Activated CD8-positive, alpha-beta memory T cell treated with anti-CD3 and anti-CD28 coated beads, Interleukin-2, amount 50 U/mL, for 48 hours (primary cell): Measurements from ENCODE around the gene UBE2J1.

Experiments used
- DNase-seq: peaks from one replicate; pipeline ENCODE4 v3.0.0-alpha.2; 2020

UBE2J1 gene

GRCh38 chr6:89361171-89361570 lies 8.6 kb upstream of the UBE2J1 start:
- DNase-seq, result no peak

GRCh38 chr6:89360415-89360999 lies 8.0 kb upstream of the UBE2J1 start:
- no peak for DNase-seq

DNA sequence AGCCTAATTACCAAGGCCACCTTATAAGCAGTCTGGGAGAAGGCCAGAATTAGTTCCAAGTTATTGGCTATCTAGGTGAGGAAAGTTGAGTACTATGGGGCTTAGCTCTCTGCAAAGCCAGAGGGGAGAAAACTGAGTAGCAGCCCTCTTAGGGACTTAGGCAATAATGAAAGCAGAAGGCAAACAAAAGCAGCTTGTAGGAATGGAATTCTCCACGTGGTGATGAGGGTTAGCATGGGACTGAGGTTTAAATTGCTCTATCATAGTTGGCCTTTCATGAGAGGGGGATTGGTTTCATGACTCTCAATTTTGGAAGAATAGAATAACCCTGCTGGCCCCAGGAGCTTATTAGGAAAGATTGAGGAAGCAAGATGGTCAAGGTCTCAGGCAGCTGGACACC lies 7.0 kb upstream of the UBE2J1 start:
- DNase-seq, result no peak

DNA sequence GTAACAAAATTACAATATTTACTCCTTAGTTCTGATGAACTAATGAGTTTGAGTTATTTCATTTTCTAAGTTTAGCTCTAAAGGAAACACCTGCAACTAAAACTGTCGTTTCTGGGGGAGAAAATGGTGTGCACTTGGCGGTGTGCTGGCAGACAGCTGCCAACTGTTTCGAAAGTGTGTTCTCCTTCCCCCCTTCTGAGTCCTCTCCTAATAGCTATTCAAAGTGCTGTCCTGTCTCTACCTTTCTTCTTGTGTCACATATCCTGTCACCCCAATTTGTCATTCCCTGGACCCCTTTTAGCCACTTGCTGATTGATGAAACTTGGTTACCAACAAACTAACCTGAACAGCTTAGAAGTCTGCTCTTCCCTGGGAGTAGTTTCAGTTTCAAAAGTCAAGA lies 4.9 kb upstream of the UBE2J1 start:
- DNase-seq, result no peak

DNA sequence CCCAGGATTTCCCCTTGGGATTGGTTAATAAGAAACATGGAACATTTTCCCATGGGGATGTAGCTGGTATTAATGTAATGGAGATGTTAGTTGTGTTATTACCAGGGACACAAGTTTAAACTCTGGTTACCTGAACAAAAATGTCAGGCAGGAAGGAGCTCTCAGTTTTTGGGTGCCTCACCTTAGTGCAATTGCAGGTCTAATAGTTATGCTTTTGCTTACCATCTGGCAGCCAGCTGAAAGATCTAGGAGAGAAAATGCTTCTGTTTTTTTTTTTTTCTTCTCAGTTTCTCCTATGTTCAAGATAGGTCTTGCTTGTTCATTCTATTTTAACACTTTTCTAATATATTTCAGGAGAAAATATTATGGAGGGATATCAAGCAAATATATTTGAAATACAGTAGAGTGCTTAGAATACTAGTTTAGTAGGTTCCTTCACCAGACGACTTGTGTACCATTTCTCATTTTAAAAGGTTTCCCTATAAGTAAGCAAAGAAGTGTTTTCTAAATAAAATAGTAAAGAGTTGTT lies 4.2 kb upstream of the UBE2J1 start:
- no peak for DNase-seq

- DNase-seq, result no peak
Observed at GRCh38 chr6:89355511-89356194, 3.1 kb upstream of the UBE2J1 start.

- DNase-seq, result no peak
Observed at GRCh38 chr6:89353702-89354392, 1.3 kb upstream of the UBE2J1 start.

- DNase-seq, result no peak
Observed at GRCh38 chr6:89353118-89353556, 615 bp upstream of the UBE2J1 start.

DNA sequence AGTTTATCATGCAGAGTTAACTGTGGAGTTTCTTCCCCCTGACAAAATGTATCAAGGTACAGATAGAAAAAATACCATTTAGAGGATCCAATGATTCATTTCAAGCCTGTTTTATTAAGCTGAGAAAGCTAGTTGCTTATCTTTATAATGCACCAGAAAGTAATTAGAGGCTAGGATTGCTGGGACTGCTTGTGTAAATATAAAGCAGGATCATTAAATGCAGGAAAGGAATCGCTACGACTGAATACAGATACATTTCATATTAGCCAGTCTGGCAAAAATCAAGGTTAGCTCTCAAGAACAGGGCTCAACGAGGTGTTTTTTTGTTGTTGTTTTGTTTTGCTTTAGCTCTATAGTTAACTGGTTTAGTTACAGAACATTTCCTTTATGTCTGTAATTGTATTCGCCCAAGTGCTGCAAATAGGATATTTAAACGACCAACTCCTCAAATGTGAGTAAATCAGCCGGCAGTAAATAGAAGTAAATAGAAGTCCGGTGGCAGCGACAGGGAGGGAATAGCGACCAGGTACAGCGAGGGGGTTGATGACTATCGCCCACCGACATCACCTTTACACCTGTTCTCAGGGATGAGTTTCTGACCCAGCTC lies 748 bp downstream of the UBE2J1 start:
- no peak for DNase-seq

DNA sequence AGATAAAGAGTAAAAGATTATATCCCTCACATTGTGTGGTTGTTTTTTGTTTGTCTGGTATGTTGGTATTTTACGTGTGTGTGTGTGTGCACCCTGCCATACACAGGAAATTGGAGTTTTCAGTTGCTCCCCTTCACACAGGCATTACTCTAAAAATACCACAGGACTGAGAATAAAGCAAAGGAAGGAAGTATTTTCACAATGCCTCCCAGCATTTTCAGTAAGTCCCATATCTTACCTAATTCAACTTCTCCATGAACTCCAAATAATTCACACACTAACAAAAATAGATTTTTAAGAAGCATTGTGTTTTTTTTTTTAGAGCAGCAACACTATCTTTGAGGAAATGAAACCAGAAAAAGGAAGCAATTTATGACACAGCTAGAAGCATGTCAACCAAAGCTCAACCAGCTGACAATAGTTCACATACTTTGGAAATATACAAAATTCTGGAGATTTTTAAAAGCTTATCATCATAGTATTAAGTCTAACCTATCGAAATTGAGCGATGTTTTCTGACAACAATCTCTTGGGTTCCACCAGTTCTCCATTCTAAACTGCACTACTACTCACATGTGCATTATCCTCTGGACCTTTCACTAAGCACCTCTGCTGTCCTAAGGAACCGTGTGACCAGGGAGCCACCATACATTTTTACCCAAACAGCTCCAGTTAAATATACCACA lies 2.1 kb downstream of the UBE2J1 start:
- DNase-seq, result no peak

DNA sequence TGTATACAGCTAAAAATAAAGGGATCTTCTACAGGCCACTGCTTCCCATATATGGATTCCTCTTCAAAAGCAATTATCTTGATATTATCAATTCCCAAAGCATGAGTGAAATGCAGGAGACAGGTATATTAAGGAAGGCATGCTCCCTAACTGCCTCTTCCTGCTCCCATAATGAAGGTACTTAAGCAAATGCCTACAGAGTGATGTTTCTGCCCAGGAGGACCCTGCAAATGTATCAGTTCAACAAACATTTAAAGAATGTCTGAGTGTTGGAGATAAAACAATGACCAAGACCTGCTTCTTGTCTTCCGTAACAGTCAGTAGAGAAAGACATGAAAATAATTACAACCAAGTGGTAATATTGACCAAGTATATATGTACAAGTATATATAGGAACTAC lies 4.2 kb downstream of the UBE2J1 start:
- DNase-seq, result no peak

- no peak for DNase-seq
Observed at GRCh38 chr6:89347825-89348224, 4.7 kb downstream of the UBE2J1 start.

- DNase-seq, result no peak
Observed at GRCh38 chr6:89346433-89346832, 6.1 kb downstream of the UBE2J1 start.

- DNase-seq, result no peak
Observed at GRCh38 chr6:89339565-89339964, 13.0 kb downstream of the UBE2J1 start.

DNA sequence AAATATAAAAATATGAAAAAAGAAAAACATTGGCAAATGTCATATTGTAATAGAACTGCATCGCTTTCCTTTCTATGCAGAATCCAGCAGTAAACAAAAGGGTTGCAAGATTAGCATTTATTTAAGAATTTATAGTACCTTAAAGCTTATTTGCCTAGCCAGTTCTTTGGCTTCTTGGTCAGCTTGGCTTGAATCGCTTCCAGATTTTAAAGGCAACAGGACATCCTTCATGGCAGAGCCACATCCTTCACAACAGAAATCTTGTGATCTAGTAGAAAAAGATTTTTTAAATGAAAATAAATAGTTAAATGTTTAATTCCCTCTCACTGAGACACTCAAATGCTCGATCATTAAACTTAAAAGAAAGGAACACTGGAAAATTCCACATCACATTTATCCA lies 17.4 kb downstream of the UBE2J1 start:
- DNase-seq, result no peak

- DNase-seq, result no peak
Observed at GRCh38 chr6:89330910-89331309, 21.6 kb downstream of the UBE2J1 start.

DNA sequence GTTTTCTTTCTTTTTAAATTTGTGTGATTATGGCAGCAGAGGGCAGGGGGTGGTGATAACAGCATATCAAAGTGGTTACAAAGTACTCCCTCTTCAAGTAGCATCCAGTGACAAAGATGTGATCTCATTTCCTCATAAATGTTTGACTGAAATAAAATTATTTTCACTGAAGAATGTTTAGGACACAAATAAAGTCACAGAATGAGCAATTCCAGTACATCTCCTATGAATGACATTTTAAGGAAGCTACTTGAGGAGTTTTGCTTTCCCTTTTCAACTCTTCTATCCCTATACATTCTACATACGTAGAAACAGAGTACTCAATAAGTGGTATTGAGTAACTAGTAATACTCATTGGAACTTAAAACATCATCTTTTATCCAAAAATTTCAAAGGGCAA lies 23.5 kb downstream of the UBE2J1 start:
- no peak for DNase-seq

- no peak for DNase-seq
Observed at GRCh38 chr6:89324304-89324703, 28.2 kb downstream of the UBE2J1 start.

- no peak for DNase-seq
Observed at GRCh38 chr6:89323511-89323971, 29.0 kb downstream of the UBE2J1 start.

- DNase-seq, result no peak
Observed at GRCh38 chr6:89321131-89321970, 31.2 kb downstream of the UBE2J1 start.

DNA sequence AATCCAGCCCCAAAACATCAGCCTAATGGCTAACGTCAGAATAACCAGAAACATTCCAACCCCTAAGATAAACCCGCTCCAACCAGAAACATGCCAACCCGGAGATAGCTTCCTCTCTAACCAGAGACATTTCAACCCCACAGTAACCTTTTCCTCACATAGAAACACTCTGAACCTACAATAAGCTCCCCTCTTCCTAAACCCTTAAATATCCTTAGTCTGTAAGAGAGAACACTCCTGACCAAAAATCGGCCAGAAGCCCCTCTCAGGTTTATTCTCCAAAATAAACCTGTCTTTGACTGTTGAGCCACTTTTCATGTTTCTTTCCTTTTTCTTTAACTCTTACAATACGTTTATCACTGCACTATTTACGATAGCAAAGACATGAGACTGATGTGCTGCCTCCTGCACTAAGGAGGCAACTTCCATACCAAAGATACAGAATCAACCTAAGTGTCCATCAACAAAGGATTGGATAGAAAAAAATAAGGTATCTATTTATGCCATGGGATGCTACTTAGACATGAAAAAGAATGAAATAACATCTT lies 32.4 kb downstream of the UBE2J1 start:
- DNase-seq, result no peak

DNA sequence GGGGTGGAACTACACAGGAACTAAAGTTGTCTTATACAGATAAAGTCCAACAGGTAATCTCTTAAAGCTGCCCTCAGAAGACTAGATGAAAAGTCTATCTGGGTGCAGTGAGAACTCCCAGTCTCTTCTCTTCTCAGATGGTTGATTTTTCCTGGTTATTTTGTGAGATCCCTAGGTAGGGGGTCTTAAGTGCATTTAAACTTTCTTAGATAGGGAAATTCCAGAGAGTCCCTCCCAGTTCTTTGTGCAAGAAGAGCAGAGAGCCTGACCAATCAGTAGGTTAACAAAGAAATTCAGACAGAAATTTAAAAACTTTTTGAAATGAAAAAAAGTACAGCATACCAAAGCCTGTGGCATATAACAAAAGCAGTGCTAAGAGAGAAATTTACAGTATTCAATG lies 35.5 kb downstream of the UBE2J1 start:
- DNase-seq, result no peak
